Stimulated activated CD4-positive, alpha-beta T cell treated with anti-CD3 and anti-CD28 coated beads, Interleukin-1b, Interleukin-23, amount 100 ng/mL, for 48 hours (primary cell): Measurements from ENCODE around the gene KCNMA1.

Source experiments
- DNase-seq: peaks from one replicate; pipeline ENCODE4 v3.0.0-alpha.2; 2020

The KCNMA1 gene

DNA sequence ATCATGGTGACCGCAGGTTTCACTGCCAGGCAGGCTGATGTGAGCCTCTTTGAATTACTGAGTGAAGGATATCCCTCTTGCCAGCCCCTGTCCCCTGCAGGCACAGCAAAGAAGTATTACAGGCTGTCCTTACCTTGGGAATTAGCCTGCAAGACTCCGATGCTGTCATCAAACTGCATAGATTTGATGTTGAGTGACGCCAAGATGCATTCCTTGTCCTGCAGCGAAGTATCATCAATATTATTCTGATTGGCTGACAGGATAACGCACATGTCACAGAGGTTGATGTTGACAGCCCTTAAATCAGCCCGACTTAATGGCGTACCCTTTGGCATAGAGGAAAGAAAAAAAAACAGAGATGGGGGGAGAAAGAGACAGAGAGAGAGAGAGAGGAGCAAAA, 693.0 kb downstream of the KCNMA1 start:
- DNase-seq: no peak

DNA sequence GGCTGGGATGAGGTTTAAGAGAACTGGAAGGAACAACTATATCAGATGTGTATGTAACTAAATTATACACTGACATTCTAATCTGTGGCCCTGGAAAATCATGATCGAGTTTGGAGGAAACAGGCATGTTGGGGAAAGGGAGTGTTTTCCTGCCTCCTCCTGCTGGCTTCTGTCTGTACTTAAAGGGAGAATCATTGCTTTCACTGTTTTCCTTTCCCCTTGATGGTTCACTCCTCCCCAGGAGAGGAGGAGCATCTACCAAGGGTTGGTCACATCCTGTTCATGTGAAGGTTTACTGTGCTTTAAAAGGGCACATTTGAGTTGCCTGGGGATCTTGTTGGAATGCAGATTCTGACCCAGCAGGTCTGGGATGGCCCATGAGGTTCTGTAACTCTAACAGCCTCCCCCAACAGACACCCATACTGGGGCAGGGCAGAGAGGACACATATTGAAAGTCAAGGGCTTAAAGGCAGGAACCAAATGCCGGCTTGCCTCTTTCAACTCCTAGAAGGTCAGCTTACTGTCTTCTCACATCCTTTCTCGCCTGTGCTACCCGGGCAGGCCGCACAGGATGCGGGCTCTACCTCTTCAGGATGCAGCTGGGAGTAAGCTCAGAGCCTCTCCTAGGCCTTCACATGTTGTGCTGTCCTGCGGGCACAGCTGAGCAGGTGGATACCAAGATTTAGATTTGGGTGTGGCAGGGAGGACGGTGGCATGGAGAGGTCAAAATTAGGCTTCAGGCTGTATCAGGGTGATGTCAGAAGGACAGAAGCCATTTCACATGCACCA, 694.8 kb downstream of the KCNMA1 start:
- DNase-seq: no peak

DNA sequence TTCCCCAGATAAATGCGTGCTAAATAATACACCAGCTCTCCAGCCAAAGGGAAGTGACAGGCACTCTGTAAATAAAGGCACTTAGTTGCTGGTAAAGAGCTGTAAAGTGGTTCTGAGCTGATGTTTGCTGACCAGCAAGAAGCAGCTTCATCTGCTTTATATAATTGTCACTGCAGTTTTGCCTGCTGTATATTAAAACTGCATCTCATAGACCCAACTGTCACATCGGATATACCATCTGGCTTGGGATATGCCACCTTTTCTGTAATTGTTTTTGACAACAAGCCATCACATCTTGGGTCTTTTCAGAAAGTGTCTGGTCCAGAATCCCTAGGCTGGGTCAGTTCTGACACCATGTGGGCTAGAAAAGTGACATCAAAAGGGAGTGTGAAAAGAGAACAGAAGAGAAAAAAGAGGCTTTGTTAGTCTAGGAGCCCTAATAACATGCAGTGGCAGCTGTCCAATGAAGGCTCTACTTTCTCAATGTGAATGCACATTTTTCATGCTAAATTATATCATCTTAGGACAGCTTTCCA, 697.6 kb downstream of the KCNMA1 start:
- no peak for DNase-seq

DNA sequence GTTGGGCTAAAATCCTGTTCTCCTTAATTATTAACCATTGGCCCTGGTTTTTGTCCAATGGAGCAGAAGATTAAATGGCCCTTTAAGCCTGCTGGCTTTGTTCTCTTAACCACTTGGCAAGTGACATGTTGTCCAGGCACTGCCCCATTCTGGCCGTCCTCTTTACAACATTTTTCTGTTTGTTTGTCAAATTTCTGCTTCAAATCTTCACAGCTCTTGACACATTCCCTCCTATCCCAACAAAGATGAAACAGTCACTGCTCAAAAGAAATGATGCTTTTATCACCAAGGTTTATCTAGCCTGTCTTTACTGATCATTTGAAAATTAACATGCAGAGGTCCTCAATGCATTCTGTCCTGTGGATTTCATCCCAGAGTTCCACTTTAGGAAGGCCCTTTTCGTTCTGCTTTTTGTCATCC, 700.4 kb downstream of the KCNMA1 start:
- no peak for DNase-seq

DNA sequence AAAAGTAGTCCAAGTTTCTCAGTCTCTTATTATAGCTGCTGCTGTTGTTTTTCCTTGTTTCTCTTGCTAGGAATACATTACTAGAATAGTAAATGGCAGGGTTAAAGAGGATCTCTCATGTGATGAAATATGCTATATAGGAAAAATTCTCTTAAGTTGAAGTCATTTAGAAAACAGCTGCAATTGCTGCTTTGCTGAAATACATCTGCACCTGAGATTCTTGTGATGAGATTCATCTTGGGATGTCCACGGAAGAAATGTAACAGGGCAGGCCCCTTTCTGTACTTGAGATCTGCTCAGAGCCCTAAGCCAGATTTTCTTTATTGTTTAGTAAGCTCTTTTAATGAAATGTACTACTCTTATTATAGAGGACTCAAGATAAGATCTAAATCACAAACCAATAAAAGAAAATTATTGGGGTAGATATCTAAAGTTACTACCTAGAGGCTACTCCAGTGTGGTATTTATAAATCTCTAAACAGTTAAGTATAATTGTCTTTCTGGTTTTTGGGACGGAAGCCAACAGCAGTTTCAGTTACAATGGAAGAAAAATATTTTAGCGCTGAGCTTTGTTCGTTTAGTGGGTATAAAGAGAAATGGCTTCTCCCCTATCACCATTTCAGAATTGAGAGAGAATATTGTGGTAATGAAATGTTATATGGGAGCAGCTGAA, 701.5 kb downstream of the KCNMA1 start:
- no peak for DNase-seq

DNA sequence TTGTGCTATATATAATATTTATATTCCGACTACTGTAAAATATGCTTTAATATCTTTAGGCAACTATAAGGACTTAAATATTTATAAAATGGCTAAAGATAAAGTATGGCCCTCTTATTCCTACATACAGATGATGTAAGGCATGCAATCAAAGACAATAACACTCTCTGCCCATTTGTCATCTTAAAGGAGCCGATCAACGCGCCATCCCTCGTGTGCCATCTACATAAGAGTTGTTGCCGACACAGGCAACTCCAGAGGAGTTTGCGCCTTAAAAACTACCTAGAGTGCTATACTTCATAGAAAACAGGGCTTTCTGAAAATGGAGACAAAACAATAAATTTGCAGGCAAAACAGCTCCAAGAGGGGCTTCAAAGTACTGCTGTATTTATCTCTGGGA, 709.0 kb downstream of the KCNMA1 start:
- no peak for DNase-seq

DNA sequence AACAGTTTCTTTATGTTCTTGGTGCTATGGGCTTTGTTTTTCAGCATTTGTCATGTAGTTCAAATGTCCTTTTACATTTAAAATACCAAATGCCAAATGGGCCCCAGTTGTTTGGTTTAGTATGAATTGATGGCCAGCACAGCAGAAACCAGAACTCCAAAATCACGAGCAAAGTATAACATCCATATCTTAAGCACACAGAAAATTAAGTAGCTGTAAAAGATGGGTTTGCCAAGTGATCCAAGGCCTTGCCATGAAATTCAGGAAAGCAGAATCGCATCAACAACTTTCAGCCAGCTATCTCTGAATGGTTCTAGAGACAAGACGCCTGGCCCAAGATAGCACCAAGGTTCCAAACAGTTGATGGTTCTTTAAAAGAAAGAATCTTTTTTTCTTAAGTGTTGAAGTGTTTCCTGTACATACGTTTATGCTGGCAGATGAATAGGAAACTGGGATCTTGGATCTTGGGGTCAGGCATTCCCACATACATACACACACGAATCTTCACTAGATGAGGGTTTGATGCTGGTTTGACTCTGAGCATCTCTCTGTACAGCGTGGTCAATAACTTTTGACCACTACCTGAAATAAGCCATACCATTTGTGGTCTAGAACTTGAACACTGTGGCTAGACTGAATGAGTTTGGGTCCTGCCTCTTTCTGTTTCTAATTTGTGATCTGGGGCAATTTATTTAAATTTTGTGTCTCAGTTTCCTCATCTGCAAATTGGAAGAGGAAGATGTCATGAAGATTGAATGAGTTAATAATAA, 711.8 kb downstream of the KCNMA1 start:
- DNase-seq: no peak

DNA sequence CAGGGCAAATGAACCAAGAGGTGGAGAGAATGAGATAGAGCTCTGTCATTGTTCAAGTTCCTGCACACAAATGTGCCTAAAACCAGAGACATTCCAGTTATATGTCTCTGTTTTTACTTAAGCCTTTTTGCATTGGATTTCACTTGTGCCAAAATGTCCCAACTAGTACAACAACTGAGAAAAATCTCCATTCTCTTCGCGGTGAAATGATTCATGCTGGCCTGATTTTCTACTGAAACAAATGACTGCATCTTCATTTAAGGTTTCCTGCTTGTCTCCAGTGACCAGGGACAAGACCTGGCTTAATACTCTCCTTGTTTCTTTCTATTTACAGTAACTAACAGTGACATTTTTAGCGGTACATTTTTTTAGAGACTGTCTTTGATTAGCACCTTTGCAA, 714.9 kb downstream of the KCNMA1 start:
- no peak for DNase-seq

DNA sequence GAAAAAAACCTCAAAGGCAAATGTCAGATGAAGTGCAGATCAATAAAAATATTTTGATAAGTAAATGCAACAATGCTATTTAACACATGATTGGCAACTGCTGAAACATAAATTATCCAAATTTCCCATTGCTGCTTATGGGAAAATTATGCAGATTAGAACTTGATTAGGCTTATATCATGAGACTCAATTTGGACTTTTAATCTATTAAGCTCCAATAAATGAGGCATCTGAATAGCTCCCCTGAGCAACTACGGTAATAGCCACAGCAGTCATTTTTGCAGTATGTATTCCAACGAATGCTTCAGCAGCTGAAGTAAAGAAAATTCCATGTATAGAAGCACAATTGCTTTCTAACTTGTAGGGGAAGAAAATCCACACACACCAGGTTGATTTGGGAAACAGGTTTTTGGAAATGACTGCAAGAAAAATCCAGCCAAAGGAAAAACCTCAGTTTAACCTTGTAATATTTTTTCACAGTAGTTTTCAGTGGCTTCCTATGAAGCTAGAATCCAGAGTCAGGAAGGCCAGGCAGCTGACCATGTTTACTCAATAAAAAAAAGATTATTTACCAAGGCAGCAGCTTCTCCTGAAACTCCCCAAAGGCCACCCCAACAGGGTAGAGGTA, 716.1 kb downstream of the KCNMA1 start:
- no peak for DNase-seq

DNA sequence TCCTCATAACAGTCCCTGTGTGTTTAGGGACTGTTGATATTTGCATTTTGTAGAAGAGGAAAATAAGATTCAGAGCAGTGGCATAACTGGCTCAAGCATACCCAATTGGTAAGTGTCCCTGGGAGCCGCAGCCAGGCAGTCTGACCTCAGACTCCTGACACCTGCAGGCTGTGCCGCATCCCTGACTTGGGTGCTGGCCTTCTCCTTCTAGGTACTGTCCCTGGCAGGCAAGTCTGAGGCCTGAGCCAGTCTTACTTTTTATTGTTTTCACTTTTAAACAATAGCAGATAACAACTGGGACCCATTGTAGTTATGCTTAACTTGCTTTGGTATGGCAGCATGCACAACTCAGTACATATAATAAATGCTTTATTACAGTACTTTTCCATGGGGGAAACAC, 717.0 kb downstream of the KCNMA1 start:
- DNase-seq: no peak

DNA sequence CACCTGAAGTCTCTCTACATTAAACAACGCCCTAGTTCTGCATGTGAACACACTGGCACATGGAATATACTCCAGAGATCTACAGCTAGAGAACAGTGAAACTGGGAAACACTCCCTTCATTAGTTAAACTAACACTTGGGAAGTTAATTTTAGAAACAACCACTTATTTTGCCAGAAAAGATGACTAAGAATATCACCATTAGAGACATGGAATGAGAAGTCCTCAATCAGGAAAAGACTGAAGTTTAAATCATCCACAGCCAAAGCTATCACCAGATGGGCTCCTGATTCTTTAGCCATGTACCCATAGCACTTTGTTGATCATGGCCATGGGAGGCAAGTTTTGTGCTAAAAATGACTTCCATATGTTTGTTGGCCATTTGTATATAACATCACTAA, 719.5 kb downstream of the KCNMA1 start:
- no peak for DNase-seq

DNA sequence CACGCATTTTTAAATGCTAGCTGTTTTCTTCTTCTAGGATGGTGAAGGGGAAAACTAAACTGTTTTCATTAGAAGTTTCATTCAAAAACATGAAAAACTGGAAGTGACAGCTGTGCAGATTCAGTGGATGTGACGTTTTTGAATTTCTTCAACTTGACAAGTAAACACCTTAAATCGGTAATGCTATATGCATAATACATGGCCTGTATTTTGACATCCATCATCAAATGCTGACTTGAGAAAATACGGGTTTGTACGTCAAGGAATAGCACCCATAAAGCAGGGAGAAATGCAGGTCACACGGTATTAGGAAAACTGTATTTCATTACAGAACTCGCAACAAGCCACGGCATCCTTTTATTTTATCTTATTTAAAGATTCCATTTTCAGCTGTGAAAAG, 720.5 kb downstream of the KCNMA1 start:
- DNase-seq: no peak

DNA sequence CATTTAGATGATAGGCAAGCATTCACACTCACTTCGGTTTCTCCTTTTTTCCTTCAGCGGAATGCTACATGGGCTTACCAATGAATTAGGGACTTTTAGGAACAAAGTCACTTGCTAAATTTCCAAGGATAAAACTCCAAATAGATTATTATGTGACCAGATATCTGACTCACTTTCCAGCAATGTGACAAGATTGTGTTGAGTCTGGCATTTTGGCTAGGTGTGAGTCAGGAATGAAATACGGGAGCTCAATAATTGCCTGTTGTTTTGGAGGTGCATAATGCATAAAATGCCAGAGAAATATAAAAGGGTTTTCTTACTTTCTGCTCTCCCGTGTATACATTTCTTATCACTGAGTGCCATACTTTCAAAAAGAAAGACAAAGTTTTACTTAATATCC, 721.1 kb downstream of the KCNMA1 start:
- no peak for DNase-seq

DNA sequence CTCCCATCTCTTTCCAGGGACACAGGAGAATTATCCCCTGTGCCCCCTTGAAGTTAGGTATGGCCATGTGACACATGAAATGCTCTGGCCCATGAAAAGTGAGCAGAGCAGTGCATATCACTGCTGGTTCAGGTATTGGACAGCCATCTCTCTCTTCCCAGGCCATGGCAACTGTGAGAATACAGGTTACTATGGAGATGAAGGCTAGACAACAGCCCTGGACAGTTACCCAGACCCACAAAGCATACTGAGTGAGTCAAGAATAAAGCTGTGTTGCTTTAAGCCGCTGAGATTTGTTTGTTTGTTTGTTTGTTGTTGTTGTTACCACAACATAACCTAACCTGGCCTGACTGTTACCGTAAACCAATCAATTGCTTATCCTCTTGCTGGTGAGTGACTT, 722.3 kb downstream of the KCNMA1 start:
- no peak for DNase-seq

DNA sequence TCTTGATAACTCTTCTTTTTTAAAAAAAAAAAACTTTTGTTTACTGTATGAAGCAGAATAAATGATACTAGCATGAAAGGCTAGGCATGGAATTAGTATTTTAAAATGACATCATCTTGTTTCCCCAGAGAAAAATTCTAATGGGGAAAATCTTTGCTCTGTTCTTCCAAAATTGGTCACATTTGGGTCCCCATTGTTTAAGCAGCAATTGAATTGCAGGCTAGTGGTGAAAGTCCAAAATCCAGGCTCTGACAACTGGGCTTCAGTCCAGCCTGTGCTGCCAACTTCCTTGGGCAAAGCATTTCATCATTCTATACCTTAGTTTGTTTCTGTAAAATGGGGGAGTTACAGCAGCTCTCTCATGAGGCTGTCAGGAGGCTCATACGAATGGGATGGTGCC, 726.4 kb downstream of the KCNMA1 start:
- DNase-seq: no peak

DNA sequence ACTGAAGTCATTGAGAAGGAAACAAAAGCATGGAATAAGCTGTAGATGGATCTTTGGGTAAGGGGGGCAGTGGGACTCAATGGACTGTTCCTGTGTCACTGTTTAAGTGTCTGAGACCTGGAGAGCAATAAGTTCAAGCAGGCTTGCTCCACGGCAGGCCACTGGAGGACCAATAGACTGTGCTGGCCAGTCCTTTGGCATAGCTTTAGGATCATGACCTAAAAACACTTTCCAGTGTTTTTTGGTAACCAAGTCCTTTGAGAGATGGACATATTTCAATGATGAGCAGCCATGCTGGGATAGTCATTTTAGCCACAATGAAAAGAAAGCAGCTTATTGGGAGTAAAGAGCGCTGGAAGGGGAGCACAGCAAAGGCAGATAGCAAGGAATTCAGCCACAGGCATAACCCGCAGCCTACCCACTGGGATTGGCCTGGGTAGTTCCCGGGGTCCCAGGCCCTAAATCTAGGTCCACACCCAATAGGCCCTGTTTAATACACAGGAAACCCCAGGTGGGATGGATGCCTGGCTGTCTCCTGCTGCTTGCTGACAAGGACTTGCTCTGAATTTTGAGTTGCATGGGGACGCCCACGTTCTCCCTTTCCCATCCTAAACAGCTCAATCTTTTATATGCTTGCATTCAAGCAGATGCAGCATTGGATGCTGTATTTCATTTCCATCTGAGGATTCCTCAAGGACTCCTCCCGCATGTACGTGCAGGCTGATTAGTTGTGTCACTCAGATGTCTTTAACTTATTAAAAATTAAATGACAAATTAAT, 727.2 kb downstream of the KCNMA1 start:
- DNase-seq: no peak

DNA sequence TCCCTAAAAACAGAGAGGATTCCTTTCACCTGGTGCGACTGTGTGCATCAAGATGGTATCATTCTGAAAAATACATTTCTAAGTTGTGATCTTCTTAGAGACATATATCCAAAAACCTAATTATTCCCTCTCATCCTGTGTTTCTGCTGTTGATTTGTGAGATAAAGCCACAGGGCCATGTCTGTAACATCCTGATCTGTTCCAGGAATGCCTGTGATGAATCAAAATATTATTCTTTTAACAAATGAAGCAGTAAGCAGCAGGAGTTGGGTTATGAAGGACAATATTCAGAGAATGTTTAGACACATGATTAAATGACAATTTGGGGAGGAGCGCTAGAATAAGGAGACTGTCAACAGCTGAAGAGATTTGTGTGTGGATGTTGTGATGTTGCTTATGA, 731.4 kb downstream of the KCNMA1 start:
- no peak for DNase-seq

DNA sequence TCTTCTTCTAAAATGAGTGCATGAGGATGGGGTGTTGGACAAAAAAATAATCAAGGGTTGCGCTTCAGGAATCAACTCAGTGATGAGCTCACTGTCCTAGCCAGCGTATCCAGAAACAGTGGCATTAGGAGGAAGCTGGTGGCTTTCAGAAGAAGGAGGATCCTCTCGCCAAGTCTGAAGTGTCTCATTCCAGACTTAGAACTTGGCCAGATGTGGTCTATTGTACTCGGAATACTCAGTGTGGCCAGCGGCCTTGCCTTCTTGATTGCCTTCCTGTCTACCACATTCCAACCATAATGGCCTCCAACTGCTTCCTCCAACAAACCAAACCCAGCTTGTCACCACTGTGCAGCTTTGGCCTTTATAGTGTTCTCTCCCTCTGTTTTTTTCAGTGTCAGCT, 732.4 kb downstream of the KCNMA1 start:
- no peak for DNase-seq

DNA sequence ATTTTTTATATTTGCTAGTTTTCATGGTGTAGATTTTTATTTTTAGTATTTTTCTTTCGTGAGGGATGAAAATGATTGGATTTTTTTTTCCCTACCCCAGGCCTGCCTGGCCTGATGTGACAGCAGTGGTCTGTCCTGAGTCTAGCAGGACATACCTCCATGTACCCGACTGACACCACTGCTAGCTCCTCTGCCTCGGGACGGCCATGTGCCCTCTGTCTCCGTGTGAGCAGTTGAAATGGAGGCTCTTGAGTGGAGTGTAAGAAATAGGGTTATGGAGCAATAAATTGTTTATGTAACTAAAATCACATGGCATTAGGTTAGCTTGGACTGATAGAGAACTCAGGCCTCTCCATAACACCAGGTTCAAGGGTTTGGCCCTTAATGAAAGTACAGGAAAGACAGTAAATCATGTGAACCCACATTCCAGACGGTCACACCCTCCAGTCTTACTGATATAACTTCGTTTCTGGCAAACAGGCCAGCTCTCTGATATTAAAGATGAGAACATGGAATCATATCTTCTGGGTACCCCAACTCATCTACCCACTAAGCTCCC, 734.1 kb downstream of the KCNMA1 start:
- DNase-seq: no peak

DNA sequence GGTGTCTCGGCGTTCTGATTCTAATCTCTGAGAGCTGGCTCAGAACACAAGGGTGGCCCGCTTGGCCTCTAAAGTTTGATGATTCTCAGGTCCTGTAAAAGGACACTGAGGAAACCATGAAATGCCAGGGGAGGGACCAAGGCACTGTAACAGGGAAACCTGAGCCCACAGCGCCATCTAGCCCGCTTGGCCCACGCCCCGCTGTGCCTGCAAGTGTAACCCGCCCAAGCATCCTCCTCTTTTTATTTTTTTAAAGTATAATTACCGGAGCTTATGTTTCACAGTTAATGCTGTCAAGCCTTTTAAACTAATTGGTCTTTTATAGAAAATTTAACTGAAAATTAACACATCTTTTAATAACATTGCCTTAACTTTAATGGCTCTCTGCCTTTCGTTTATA, 734.7 kb downstream of the KCNMA1 start:
- no peak for DNase-seq

DNA sequence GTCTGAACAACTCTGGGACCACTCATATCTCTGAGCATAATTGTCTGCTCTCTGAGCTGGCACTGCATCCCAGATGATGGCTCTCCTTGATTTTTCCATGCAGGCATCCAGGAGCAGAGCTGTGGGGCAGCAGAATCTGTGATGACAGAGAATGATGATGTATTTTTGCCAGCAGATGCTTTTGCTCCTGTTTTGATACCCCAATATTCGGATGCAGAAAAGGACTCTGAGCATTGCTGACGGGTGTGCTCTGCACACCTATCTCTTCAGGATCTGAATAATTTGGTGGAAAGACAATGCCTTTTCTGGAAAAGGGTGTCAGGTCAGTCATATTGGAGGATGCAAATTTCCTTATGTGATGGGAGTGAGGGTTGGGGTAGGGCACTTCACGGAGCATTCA, 735.9 kb downstream of the KCNMA1 start:
- DNase-seq: no peak

DNA sequence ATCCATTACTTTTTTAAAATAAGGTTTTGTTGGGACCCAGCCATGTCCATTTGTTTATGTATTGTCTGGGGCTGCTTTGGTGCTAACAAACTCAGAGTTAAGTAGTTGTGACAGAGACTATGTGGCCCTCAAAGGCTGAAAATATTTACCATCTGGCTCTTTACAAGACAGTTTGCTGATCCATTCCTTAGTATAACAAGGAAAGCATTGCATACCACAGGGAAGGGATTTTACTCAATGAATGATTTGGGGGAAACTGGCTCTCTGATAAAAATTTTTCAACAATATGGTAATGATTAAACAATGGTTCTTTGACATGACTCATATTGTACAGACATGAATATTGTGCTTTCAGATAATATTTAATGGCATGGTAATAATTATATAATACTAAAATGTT, 738.1 kb downstream of the KCNMA1 start:
- DNase-seq: no peak
